ENCODE data around the gene RAB6B. TPM values are rescaled to one million over a fixed set of nuclear protein-coding genes. Genes with fewer than 3 reads are reported as not detected.

The RAB6B gene
- total and polyA plus RNA-seq, 10 donors = 1.3 to 20.4 (median 8.5) TPM

DNA sequence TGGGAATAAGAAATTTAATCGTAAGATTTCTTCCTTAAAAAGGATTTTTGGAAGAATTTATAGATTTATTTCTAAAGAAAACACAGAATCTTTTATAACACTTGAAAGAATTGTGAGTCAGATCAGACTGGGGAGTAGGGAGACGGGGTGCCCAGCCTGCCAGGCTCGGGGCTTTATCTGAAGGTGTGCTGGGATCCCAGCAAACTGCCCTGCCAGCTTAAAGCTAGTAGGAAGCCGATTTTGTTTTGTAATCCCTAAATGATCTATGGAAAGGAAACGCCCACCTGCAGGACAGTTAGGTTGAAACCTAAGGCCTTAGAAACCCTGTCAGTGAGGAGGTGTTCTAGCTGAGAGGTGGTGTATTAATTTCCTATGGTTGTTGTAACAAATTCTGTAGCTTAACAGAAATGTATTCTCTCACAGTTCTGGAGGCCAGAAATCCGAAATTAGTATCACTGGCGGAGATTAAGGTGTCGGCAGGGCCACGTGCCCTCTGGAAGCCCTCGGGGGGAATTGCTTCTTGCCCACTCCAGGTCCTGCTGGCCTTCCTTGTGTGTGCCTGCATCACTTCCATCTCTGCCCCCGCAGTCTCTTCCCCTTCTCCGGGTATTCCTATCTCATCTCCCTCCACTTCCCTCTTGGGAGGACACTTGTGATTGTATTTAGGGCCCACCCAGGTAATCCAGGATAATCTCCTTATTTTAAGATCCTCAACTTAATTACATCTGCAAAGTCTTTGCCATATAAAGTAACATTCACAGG lies 19.3 kb upstream of the RAB6B start:
- TF ChIP-seq POLR2A (IDR thresholded peaks at IDR 0.05) = no peak
- no peak for TF ChIP-seq CTCF (IDR thresholded peaks at IDR 0.05 in 8 of 11, conservative IDR thresholded peaks at IDR 0.05 in 3 of 11)
- TF ChIP-seq POLR2AphosphoS5 (IDR thresholded peaks at IDR 0.05) = no peak
- Histone ChIP-seq H3K36me3 (no peaks in the 10 kb centered on the region), H3K4me3 (no peak overlapping the region), H3K27ac (no peak overlapping the region), H3K4me1 (no peaks in the 10 kb centered on the region), H3K9me3 (peaks cover 0 to 3% (median 0%) of the 10 kb centered on the region in 8 donors), H3K27me3 (replicated peaks in 1 of 7) (peaks cover 0 to 54% (median 0%) of the 10 kb centered on the region in 7 donors)
- WGBS, 5 donors = 78 to 93% (median 87%) methylated on average over 12 of the region's 12 CpGs
- no peak for DNase-seq
- intact Hi-C loops (cut with DNase I; ENCODE audit: low total_unique reads) = no loop called here

- TF ChIP-seq POLR2AphosphoS5 (IDR thresholded peaks at IDR 0.05) (no peak), CTCF (IDR thresholded peaks at IDR 0.05 in 8 of 11, conservative IDR thresholded peaks at IDR 0.05 in 3 of 11) (no peak), POLR2A (IDR thresholded peaks at IDR 0.05) (no peak)
- no peaks in the 10 kb centered on the region for H3K36me3 ChIP-seq
- H3K27me3 ChIP-seq (replicated peaks in 1 of 7) = peaks cover 0 to 30% (median 0%) of the 10 kb centered on the region in 7 donors
- intact Hi-C loops (cut with DNase I; ENCODE audit: low total_unique reads) = no loop called here
- no peaks in the 10 kb centered on the region for H3K4me1 ChIP-seq
- no peaks in the 10 kb centered on the region for H3K9me3 ChIP-seq
- no peak for DNase-seq
- H3K4me3 ChIP-seq = no peak overlapping the region
- 77 to 88% (median 83%) methylated on average over 2 of the region's 2 CpGs for WGBS, 5 donors
- no peak overlapping the region for H3K27ac ChIP-seq
Measured at GRCh38 chr3:133910422-133910821, 14.7 kb upstream of the RAB6B start.

DNA sequence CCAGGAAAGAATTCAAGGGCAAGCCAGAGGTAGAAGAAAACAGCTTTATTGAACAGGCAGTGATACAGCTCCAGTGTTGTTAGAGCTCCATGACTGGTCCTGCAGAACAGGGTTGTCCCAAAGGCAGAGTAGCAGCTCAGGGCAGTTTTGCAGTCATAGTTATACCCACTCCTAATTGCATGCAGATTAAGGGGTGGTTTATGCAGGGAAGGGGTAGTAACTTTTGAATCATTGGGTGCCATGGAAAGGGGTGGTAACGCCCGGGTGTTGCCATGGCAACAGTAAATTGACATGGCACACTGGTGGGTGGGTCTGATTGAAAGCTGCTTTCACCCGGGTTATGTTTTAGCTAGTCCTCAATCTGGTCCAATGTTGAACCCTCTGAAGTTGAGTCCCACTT lies 9.7 kb upstream of the RAB6B start:
- H3K4me1 ChIP-seq = no peaks in the 10 kb centered on the region
- TF ChIP-seq POLR2A (IDR thresholded peaks at IDR 0.05) = no peak
- TF ChIP-seq POLR2AphosphoS5 (IDR thresholded peaks at IDR 0.05) = no peak
- no peak for TF ChIP-seq CTCF (IDR thresholded peaks at IDR 0.05 in 8 of 11, conservative IDR thresholded peaks at IDR 0.05 in 3 of 11)
- H3K36me3 ChIP-seq = no peaks in the 10 kb centered on the region
- WGBS, 5 donors = 78 to 85% (median 83%) methylated on average over 3 of the region's 3 CpGs
- no peak for DNase-seq
- intact Hi-C loops (cut with DNase I; ENCODE audit: low total_unique reads) = no loop called here
- no peak overlapping the region for H3K27ac ChIP-seq
- H3K4me3 ChIP-seq = no peak overlapping the region
- peaks cover 0 to 9% (median 0%) of the 10 kb centered on the region in 7 donors for H3K27me3 ChIP-seq (replicated peaks in 1 of 7)
- H3K9me3 ChIP-seq = no peaks in the 10 kb centered on the region

GRCh38 chr3:133901847-133902246 lies 6.2 kb upstream of the RAB6B start:
- intact Hi-C loops (cut with DNase I; ENCODE audit: low total_unique reads) = no loop called here
- Histone ChIP-seq H3K9me3 (no peaks in the 10 kb centered on the region), H3K27me3 (replicated peaks in 1 of 7) (peaks cover 0 to 20% (median 3%) of the 10 kb centered on the region in 7 donors), H3K4me1 (no peaks in the 10 kb centered on the region), H3K4me3 (no peak overlapping the region), H3K27ac (no peak overlapping the region), H3K36me3 (no peaks in the 10 kb centered on the region)
- no peak for TF ChIP-seq POLR2A (IDR thresholded peaks at IDR 0.05)
- TF ChIP-seq CTCF (IDR thresholded peaks at IDR 0.05 in 8 of 11, conservative IDR thresholded peaks at IDR 0.05 in 3 of 11) = no peak
- TF ChIP-seq POLR2AphosphoS5 (IDR thresholded peaks at IDR 0.05) = no peak
- no peak for DNase-seq
- 88 to 91% (median 89%) methylated on average over 5 of the region's 5 CpGs for WGBS, 5 donors
